ENCODE results near the gene CD300C.

DNA sequence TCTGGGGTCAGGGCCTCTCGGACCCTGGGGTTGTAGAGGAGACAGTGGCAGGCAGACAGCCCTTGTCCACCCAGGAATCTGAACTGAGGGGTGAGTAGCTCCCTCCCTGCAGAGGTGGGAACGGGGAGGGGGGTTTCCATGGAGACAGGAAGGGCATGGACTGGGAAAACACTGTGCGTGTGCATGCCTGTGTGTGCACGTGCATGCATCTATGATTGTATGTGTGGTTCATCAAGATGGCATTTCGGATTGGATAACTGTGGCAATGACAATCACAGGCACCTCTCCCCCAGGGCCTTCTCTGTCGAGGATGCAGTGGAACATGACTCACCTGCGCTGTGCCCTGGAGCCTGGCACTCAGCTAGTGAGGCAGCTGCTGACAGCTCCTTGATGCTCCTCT lies 6.1 kb upstream of the CD300C start:
- TF ChIP-seq, protein P1, sequence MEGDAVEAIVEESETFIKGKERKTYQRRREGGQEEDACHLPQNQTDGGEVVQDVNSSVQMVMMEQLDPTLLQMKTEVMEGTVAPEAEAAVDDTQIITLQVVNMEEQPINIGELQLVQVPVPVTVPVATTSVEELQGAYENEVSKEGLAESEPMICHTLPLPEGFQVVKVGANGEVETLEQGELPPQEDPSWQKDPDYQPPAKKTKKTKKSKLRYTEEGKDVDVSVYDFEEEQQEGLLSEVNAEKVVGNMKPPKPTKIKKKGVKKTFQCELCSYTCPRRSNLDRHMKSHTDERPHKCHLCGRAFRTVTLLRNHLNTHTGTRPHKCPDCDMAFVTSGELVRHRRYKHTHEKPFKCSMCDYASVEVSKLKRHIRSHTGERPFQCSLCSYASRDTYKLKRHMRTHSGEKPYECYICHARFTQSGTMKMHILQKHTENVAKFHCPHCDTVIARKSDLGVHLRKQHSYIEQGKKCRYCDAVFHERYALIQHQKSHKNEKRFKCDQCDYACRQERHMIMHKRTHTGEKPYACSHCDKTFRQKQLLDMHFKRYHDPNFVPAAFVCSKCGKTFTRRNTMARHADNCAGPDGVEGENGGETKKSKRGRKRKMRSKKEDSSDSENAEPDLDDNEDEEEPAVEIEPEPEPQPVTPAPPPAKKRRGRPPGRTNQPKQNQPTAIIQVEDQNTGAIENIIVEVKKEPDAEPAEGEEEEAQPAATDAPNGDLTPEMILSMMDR (IDR thresholded peaks at IDR 0.05) = no peak
- TF ChIP-seq POLR2A (IDR thresholded peaks at IDR 0.05) (no peak), EP300 (IDR thresholded peaks at IDR 0.05) (no peak)
